Epithelial cell of esophagus (primary cell): ENCODE data around the gene SHF.
A peak's percentile ranks its signal among the peaks of the same experiment; 100 is the strongest.

Experiments used
- DNase-seq: peaks from one replicate; pipeline ENCODE4 v3.0.0; 2010; ENCODE audit warnings: low read depth
- H3K4me3 ChIP-seq: 2 replicates; pipeline ENCODE4 v1.5.1; 2011; ENCODE audit warnings: mild to moderate bottlenecking, low read length, control low read depth
- TF ChIP-seq, protein P1 (sequence below): IDR thresholded peaks from 2 replicates; pipeline ENCODE4 v1.5.1; 2011; ENCODE audit warnings: low read depth, mild to moderate bottlenecking, low read length, control low read depth, inconsistent platforms; ENCODE audit not compliant: insufficient read depth; ENCODE audit errors: missing control alignments

The SHF gene

GRCh38 chr15:45155739-45156138 is 32.0 kb downstream of the SHF start:
- DNase-seq, result no peak
- TF ChIP-seq, protein P1, sequence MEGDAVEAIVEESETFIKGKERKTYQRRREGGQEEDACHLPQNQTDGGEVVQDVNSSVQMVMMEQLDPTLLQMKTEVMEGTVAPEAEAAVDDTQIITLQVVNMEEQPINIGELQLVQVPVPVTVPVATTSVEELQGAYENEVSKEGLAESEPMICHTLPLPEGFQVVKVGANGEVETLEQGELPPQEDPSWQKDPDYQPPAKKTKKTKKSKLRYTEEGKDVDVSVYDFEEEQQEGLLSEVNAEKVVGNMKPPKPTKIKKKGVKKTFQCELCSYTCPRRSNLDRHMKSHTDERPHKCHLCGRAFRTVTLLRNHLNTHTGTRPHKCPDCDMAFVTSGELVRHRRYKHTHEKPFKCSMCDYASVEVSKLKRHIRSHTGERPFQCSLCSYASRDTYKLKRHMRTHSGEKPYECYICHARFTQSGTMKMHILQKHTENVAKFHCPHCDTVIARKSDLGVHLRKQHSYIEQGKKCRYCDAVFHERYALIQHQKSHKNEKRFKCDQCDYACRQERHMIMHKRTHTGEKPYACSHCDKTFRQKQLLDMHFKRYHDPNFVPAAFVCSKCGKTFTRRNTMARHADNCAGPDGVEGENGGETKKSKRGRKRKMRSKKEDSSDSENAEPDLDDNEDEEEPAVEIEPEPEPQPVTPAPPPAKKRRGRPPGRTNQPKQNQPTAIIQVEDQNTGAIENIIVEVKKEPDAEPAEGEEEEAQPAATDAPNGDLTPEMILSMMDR, result no peak

DNA sequence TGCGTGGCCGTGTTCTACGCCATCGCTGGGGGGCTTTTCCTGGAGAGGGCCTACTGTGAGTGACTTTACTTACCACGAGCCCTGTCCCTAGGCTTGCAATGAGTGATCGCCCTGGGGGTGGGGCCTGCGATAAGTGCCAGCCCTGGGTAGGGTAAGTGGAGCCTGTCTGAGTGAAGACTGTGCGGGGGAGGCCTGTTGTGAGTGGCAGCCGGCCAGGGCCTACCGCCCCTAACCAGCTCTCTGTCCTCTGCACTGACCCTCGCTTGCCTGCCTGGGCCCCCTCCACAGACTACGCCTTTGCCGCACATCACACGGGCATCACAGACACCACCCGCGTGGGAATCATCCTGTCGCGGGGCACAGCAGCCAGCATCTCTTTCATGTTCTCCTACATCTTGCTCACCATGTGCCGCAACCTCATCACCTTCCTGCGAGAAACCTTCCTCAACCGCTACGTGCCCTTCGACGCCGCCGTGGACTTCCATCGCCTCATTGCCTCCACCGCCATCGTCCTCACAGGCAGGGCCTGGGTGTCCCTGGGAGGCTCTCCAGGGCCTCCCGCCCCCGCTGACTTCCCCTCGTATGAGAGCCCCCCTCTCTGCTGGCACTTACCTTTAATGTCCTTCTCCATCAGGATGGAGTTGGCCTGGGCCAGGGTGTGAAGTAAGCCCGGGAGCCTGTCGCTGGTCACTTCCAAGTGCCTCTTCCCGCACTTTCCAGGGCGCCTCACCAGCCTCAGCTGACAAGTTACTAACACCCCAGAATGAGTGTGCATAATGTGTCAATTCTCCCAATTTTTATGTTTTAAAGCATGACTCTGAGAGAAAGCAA is 35.6 kb downstream of the SHF start:
- TF ChIP-seq, protein P1, result no peak
- H3K4me3 ChIP-seq, result no peak overlapping the region
- DNase-seq, result no peak

More at GRCh38 chr15:45155739-45156138, 32.0 kb downstream of the SHF start:
- no peak overlapping the region for H3K4me3 ChIP-seq

DNA sequence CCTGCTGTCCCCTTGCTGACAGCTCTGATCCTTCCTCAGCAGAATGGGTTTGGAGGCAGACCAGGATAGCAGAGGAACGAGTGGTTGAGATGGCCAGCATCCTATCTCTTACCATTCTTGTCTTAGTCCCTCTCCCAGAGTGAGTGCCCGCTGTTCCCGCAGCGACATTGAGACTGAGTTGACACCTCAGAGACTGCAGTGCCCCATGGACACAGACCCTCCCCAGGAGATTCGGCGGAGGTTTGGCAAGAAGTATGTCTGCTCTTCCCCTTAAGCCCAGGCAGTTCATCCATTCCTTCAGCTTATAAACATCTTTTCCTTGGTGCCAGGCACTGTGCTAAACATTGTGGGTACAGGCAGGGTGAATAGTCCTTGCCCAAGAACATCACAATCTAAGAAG is 36.8 kb downstream of the SHF start:
- H3K4me3 ChIP-seq, result no peak overlapping the region
- no peak for DNase-seq
- TF ChIP-seq, protein P1, result no peak

DNA sequence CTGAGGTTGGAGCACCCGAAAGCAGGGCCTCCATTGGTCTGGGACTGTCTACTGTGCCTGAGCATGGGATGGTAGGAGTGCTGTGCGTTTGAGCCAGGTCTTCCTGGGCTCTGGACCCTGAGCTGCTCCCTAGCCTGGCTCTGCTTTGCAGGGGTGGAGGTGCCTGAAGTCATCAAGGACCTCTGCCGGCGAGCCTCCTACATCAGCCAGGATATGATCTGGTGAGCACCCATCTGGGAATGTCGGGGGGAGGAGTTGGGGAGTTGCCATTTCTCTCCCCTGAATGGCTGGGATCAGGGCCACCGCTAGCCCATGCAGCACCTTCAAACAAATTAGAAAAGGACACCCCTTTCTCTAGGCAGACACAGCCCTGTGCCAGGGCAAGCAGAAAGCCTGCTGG is 37.3 kb downstream of the SHF start:
- no peak for DNase-seq
- no peak overlapping the region for H3K4me3 ChIP-seq
- TF ChIP-seq, protein P1, result no peak

- H3K4me3 ChIP-seq, result no peak overlapping the region
- TF ChIP-seq, protein P1, result no peak
- DNase-seq, result no peak
Observed at GRCh38 chr15:45149060-45149459, 38.7 kb downstream of the SHF start.

DNA sequence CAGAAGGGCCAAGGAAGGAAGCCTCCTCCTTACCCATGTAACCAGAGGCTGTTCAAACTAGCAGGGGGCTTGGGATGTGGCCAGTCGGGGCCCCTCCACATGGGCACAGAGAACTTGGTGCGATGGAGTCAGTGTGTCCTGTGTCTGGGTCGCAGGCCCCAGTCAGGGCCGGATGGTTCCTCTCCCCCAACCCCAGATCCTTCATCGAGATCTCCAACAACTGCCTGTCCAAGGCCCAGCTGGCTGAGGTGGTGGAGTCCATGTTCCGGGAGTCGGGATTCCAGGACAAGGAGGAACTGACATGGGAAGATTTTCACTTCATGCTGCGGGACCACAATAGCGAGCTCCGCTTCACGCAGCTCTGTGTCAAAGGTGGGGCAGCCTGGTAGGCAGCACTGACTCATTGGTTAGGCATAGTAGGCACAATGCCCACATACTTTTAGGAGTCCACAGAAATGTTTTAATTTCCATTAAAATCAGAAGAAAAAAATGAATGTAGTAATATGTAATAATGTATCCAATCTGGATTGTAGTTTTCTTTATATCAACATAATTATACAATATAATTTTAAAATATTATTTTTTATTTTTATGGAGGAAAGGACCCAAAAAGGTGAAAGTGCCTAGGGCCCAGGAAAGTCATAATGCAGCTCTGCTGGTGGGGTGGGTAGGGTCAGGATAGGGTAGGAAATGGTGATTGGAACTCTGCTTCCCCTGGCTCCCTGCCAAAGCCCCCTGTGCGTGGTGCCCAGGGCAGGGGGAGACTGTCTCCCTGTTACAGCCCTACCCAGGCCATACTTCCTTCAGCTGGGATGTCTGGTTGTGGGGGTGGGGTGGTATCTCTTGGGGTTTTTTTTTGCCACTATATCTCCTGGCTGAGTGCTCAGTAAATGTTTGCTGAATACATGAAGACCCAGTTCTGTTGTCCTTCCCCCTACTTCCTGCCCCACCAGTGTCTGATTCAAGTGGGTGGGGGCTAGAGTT is 39.4 kb downstream of the SHF start:
- peak; percentile 57 for DNase-seq
- TF ChIP-seq, protein P1, result no peak
- no peak overlapping the region for H3K4me3 ChIP-seq
